Lower lobe of right lung (tissue), 2 donors: ENCODE data around the gene PHF5A. TPM values are rescaled to one million over a fixed set of nuclear protein-coding genes. Genes with fewer than 3 reads are reported as not detected.

ENCODE experiments used
- ATAC-seq, 2 donors: fragments of 200-7000 bp; cut with Tn5 transposase; one replicate each; pipeline ENCODE4 v1.9.1; 2020 to 2022; ENCODE audit warnings: mild to moderate bottlenecking in 2 of 2, moderate library complexity in 2 of 2
- DNase-seq: peaks from one replicate; pipeline ENCODE4 v3.0.0-alpha.2; 2020
- H3K27ac ChIP-seq: fragments of 200-600 bp; one replicate; pipeline ENCODE4 v1.8.0; 2022
- H3K27me3 ChIP-seq: fragments of 200-600 bp; one replicate; pipeline ENCODE4 v1.8.0; 2022; ENCODE audit warnings: low read depth
- H3K36me3 ChIP-seq: fragments of 200-600 bp; one replicate; pipeline ENCODE4 v1.8.0; 2022; ENCODE audit warnings: mild to moderate bottlenecking
- H3K4me1 ChIP-seq: fragments of 200-600 bp; one replicate; pipeline ENCODE4 v1.8.0; 2022
- H3K4me3 ChIP-seq: fragments of 200-600 bp; one replicate; pipeline ENCODE4 v1.8.0; 2022; ENCODE audit warnings: mild to moderate bottlenecking
- H3K9me3 ChIP-seq: fragments of 200-600 bp; one replicate; pipeline ENCODE4 v1.8.0; 2022
- intact Hi-C: fragments of 100-400 bp; cut with DNase I; formaldehyde crosslinking; loops from one replicate; pipeline ENCODE4 v1.11.0; 2022
- total RNA-seq: library from RNA; stranded (reverse); fragmentation: NEBNext Ultra II Directional; extraction: Animal tissue kit (Norgen Biotek cat#: 25700); gene quantifications from one replicate; pipeline ENCODE4 v1.2.1, GENCODE V29; 2021
- TF ChIP-seq, protein P1 (sequence below): fragments of 200-600 bp; IDR thresholded peaks from one replicate; pipeline ENCODE4 v1.8.0; 2022; ENCODE audit warnings: antibody characterized with exemption, mild to moderate bottlenecking
- donor health status: DM: no; HTN: yes; CAD: no; lungs with severe emphysema.

Gene PHF5A
- total RNA-seq, 1 donor from 2014 or later = 31.1 TPM

GRCh38 chr22:41448189-41448808 is 20.2 kb downstream of the PHF5A start:
- H3K27ac ChIP-seq = peak overlapping the region; percentile 98
- H3K36me3 ChIP-seq = peaks cover 1% of the 10 kb centered on the region
- DNase-seq (peak; percentile 96), ATAC-seq (peak; percentile 81 to 90)
- no peaks in the 10 kb centered on the region for H3K9me3 ChIP-seq
- TF ChIP-seq, protein P1, sequence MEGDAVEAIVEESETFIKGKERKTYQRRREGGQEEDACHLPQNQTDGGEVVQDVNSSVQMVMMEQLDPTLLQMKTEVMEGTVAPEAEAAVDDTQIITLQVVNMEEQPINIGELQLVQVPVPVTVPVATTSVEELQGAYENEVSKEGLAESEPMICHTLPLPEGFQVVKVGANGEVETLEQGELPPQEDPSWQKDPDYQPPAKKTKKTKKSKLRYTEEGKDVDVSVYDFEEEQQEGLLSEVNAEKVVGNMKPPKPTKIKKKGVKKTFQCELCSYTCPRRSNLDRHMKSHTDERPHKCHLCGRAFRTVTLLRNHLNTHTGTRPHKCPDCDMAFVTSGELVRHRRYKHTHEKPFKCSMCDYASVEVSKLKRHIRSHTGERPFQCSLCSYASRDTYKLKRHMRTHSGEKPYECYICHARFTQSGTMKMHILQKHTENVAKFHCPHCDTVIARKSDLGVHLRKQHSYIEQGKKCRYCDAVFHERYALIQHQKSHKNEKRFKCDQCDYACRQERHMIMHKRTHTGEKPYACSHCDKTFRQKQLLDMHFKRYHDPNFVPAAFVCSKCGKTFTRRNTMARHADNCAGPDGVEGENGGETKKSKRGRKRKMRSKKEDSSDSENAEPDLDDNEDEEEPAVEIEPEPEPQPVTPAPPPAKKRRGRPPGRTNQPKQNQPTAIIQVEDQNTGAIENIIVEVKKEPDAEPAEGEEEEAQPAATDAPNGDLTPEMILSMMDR = no peak
- peaks cover 16% of the 10 kb centered on the region for H3K4me1 ChIP-seq
- intact Hi-C loops = no loop called here
- peak overlapping the region; percentile 90 for H3K4me3 ChIP-seq
- no peaks in the 10 kb centered on the region for H3K27me3 ChIP-seq

DNA sequence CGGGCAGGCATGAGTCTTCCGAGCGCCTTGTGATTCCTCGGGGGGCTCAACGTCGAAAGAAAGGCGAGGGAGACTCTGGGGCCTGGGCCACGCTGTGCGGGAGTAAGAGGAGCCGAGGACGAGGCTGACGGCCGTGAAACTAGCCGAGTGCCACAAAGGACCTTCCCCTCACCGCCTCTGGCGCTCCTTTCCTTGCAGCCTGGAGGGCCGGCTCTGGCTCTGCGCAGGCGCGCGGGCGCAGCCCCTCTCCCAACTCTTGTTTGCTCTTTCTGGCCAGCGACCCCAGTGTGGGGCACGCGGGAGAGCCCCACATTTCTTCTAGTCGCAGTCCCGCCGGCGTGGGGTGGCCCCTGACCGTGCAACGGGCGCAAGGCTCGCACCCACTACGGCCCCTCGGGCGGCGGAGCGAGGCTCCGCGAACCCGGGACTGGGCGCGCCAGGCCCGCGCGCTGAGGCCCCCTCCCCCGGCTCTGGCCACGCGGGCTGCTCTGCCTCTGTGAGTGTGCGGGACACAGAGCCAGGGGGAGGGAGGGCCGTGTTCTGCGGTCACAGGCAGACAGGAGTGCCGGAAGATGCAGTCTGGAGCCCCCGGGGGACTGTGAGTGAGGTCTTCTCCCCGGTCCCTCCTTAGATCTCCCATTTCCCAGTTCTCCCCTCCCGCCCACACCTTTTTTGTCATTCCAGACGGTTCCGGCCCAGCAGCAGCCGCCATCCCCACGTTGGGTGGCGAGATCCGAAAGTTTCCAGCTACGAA is 20.9 kb downstream of the PHF5A start:
- H3K27me3 ChIP-seq = no peaks in the 10 kb centered on the region
- peak overlapping the region; percentile 98 for H3K27ac ChIP-seq
- intact Hi-C loops = no loop called here
- no peaks in the 10 kb centered on the region for H3K9me3 ChIP-seq
- peaks cover 20% of the 10 kb centered on the region for H3K4me1 ChIP-seq
- H3K36me3 ChIP-seq = peaks cover 8% of the 10 kb centered on the region
- TF ChIP-seq, protein P1 = no peak
- H3K4me3 ChIP-seq = peak overlapping the region; percentile 90
- DNase-seq (peak; percentile 82), ATAC-seq (peak; percentile 58 to 63)

GRCh38 chr22:41446639-41447434 is 21.7 kb downstream of the PHF5A start, which contains the start of gene TOB2:
TOB2 (minus strand) TSS chr22:41446801; CDS start chr22:41437345, 9,456 bp downstream.
- H3K27me3 ChIP-seq = no peaks in the 10 kb centered on the region
- peaks cover 20% of the 10 kb centered on the region for H3K4me1 ChIP-seq
- peak; percentile 79 to 93 for ATAC-seq
- intact Hi-C loops = no loop called here
- H3K36me3 ChIP-seq = peaks cover 12% of the 10 kb centered on the region
- peak within 1 kb of the TSS; percentile 90 for H3K4me3 ChIP-seq
- TF ChIP-seq, protein P1 = no peak
- peak within 1 kb of the TSS; percentile 98 for H3K27ac ChIP-seq
- H3K9me3 ChIP-seq = no peaks in the 10 kb centered on the region
- peak; percentile 96 for DNase-seq

- peak overlapping the region; percentile 98 for H3K27ac ChIP-seq
- peak in 1 of 2 donors; percentile 0 for ATAC-seq
- TF ChIP-seq, protein P1 = no peak
- no peaks in the 10 kb centered on the region for H3K27me3 ChIP-seq
- DNase-seq = peak; percentile 59
- H3K9me3 ChIP-seq = no peaks in the 10 kb centered on the region
- peaks cover 19% of the 10 kb centered on the region for H3K36me3 ChIP-seq
- intact Hi-C loops = no loop called here
- H3K4me1 ChIP-seq = peaks cover 20% of the 10 kb centered on the region
- peak overlapping the region; percentile 90 for H3K4me3 ChIP-seq
Observed at GRCh38 chr22:41446057-41446501, 22.4 kb downstream of the PHF5A start.
